ENCODE measurements around the gene P2RX5.

DNA sequence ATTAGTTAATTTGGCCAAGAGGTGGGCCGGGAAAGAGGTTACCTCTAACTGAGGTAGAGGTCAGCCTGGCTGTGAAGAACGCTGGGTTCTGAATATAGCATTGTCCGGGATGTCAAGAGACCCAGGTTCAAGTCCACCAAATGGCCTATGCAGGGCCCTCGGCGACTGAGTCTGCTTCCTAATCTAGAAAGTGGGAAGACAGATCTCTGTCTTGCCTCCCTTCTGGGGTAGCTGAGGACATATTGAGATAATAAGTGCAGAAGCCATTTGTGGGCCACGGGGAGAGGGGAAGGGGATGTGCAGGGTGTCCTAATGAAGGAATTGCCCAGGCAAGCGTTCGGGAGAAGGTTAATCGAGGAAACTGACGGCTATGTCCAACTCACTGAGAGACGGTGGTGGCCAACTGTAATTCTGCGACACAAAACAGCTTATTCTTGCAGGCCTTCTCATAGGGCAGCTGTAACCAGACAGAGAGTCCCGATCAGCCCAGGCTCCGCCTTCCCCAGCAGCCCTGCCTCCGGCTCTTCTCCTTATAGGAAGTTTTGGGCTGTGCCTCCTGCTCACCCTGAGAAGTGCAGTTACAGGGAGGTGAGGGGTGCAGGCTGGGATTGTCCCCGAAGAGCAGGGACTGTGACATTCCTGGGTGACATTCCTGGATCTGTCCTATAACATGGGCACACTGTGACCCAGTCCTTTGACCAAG, 43.6 kb upstream of the P2RX5 start:
- TF ChIP-seq CTCF (IDR thresholded peaks at IDR 0.05) = no peak
- no peak for TF ChIP-seq EP300 (IDR thresholded peaks at IDR 0.05)

All from suprapubic skin (tissue), 3 donors.